ENCODE measurements around the gene ST8SIA3. TPM values are rescaled to one million over a fixed set of nuclear protein-coding genes. Genes with fewer than 3 reads are reported as not detected.

Gene ST8SIA3, protein sequence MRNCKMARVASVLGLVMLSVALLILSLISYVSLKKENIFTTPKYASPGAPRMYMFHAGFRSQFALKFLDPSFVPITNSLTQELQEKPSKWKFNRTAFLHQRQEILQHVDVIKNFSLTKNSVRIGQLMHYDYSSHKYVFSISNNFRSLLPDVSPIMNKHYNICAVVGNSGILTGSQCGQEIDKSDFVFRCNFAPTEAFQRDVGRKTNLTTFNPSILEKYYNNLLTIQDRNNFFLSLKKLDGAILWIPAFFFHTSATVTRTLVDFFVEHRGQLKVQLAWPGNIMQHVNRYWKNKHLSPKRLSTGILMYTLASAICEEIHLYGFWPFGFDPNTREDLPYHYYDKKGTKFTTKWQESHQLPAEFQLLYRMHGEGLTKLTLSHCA
- not detected for total RNA-seq

DNA sequence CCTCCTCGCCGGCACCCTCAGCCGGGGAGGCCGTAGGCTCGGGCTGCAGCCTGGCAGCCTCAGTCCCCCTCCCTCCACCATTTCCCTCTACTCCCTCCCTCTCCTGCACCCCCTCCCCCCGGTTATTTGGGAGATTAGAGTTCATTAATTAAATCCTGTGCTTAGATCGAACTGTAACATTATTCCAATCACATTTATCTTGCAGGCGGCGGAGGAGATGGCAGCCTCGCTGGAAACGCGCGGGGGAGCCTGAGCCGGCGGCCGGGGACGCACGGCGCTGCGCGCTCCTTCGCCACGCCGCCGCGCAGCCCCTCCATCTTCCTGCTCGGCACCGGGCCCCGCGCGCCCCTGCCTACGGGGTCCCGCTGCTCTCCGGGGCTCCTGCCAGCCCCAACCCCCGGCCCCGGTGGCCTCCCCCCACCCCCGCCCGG, at the start of gene ST8SIA3:
Gene ST8SIA3 (plus strand): TSS at position 287 of the 431 bp plus-strand sequence. CDS start 290 bp downstream, outside the sequence.
- H3K4me1 Mint-ChIP-seq (ENCODE audit: low read depth): peaks cover 5% of the 10 kb centered on the region
- peaks cover 6% of the 10 kb centered on the region for H3K9me3 Mint-ChIP-seq
- no peak within 1 kb of the TSS for H3K4me3 Mint-ChIP-seq
- CTCF ChIA-PET: no interaction called here
- intact Hi-C loops (cut with micrococcal nuclease): no loop called here
- H3K36me3 Mint-ChIP-seq (ENCODE audit: low read depth): peaks cover 3% of the 10 kb centered on the region
- no peak within 1 kb of the TSS for H3K27ac Mint-ChIP-seq
- H3K27me3 Mint-ChIP-seq (ENCODE audit: low read depth): peaks cover 53% of the 10 kb centered on the region
- no peak for DNase-seq

DNA sequence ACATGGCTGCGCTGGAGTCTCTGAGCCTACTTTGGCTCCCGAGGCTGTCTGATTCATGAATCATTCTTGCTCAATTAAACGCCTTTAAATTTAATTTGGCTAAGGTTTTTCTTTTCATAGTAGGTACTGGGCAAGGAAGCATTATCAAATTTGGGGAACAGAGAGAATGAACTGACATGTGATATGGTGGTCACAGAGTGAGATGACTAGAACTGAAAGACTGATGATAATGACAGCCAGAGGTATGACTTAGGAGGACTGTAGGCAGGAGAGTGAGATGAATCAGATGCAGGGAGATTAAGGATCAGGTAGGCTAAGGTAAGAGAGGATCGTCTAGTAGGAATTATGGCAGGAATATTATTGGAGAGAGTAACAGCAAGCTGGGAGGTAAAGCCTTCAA, 40.9 kb upstream of the ST8SIA3 start:
- Mint-ChIP-seq H3K27ac (no peak overlapping the region), H3K36me3 (ENCODE audit: low read depth) (no peaks in the 10 kb centered on the region), H3K9me3 (peaks cover 3% of the 10 kb centered on the region), H3K27me3 (ENCODE audit: low read depth) (no peaks in the 10 kb centered on the region), H3K4me1 (ENCODE audit: low read depth) (no peaks in the 10 kb centered on the region), H3K4me3 (no peak overlapping the region)
- intact Hi-C loops (cut with micrococcal nuclease): no loop called here
- CTCF ChIA-PET: no interaction called here
- DNase-seq: no peak

DNA sequence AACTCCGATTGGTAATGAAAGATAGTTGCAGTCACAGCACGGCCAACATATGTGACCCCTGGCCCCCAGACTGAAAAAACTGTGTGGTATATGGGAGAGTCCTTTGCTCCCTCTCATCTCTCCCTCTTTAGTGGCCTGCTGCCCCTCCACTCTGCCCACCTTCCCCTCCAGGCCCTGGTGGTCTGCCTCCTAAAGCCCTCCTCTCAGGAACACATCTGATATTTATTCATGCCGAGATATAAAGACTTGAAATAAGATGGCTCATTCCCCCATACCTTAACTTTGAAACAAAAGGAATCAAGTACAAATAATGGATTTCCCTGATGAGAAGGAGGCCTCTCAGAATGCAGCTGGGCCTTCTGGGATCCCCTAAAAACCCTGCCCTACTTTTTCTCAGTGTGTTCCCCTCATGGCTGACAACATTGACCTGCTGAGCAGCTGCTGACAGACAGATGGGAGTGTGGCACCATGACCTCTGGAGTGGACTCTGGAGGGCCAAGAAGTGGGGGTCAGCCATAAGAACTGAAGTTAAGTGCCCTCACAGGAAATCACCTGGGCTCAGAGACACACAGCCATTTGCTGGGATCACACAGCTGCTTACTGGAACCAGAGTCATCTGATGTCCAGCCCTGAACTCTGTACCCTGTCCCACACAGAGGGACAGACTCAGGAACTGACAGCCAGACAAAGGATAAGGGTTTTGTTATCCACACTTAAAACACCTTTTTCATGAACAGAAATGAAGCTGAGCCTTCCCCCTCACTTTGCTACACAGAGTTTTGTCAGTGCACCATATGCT, 39.8 kb upstream of the ST8SIA3 start:
- Mint-ChIP-seq H3K4me3 (no peak overlapping the region), H3K4me1 (ENCODE audit: low read depth) (no peaks in the 10 kb centered on the region)

DNA sequence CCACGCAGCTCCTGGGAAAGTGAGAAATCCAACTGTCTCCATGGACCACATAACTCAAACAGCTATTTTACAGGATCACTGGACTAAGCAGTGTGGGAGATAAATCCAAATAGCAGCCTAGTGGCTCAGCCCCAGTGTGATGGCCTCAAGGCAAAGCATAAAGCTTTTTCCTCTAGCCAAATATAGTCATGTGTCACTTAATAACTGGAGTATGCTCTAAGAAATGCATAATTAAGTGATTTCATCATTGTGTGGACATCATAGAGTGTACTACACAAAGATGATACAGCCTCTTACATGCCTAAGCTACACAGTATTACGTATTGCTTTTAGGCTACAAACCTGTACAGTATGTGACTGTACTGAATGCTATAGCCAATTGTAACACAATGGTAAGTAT, 31.8 kb upstream of the ST8SIA3 start:
- no peak overlapping the region for H3K27ac Mint-ChIP-seq
- DNase-seq: no peak
- no peaks in the 10 kb centered on the region for H3K4me1 Mint-ChIP-seq (ENCODE audit: low read depth)
- H3K4me3 Mint-ChIP-seq: no peak overlapping the region
- no peaks in the 10 kb centered on the region for H3K36me3 Mint-ChIP-seq (ENCODE audit: low read depth)
- peaks cover 9% of the 10 kb centered on the region for H3K27me3 Mint-ChIP-seq (ENCODE audit: low read depth)
- CTCF ChIA-PET: interaction anchor here (0.6 kb wide), 1 partner anchor 461 kb away, joined by 4 read pairs; no protein-coding TSS in a partner anchor
- intact Hi-C loops (cut with micrococcal nuclease): no loop called here
- no peaks in the 10 kb centered on the region for H3K9me3 Mint-ChIP-seq

More for the DNA sequence above, 39.8 kb upstream of the ST8SIA3 start:
- no peak overlapping the region for H3K27ac Mint-ChIP-seq
- no peak for DNase-seq
- H3K9me3 Mint-ChIP-seq: peaks cover 3% of the 10 kb centered on the region
- H3K36me3 Mint-ChIP-seq (ENCODE audit: low read depth): no peaks in the 10 kb centered on the region
- intact Hi-C loops (cut with micrococcal nuclease): no loop called here
- H3K27me3 Mint-ChIP-seq (ENCODE audit: low read depth): no peaks in the 10 kb centered on the region
- CTCF ChIA-PET: no interaction called here

DNA sequence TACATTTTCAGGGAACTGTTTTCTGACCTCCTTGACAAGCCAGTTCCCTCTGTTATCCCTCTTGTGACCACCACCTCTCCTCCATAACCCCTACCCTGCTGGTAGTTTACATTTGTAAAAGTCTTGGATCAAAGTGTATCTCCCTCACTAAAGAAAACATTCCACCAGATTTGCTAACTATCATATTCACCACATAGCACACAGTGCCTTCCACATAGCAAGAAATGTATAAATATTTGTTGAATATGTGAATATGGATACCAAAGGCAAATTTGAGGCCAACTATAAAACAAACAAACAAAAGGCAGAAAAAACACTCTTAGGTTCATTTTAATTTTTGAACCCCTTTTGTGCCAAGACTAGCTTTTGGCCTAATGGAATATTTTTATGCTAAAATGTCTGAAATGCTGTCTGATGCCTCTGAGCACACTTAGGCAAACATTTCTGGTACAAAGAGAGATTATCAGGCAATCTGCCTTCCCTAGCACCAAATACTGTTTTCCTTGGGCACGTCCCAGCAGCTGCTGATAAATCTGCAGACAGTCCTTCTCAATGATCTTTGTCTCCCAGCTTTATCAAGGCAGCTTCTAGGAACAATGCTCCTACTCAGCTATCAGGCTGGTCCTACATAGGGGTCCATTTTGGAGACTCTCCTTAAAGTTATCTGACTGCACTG, 26.7 kb upstream of the ST8SIA3 start:
- H3K27ac Mint-ChIP-seq: no peak overlapping the region
- no peaks in the 10 kb centered on the region for H3K4me1 Mint-ChIP-seq (ENCODE audit: low read depth)
- H3K4me3 Mint-ChIP-seq: no peak overlapping the region
- H3K9me3 Mint-ChIP-seq: no peaks in the 10 kb centered on the region
- no peak for DNase-seq
- H3K36me3 Mint-ChIP-seq (ENCODE audit: low read depth): no peaks in the 10 kb centered on the region
- peaks cover 9% of the 10 kb centered on the region for H3K27me3 Mint-ChIP-seq (ENCODE audit: low read depth)
- intact Hi-C loops (cut with micrococcal nuclease): no loop called here
- CTCF ChIA-PET: interaction anchor here (0.6 kb wide), 1 partner anchor 379 kb away, joined by 3 read pairs; no protein-coding TSS in a partner anchor

DNA sequence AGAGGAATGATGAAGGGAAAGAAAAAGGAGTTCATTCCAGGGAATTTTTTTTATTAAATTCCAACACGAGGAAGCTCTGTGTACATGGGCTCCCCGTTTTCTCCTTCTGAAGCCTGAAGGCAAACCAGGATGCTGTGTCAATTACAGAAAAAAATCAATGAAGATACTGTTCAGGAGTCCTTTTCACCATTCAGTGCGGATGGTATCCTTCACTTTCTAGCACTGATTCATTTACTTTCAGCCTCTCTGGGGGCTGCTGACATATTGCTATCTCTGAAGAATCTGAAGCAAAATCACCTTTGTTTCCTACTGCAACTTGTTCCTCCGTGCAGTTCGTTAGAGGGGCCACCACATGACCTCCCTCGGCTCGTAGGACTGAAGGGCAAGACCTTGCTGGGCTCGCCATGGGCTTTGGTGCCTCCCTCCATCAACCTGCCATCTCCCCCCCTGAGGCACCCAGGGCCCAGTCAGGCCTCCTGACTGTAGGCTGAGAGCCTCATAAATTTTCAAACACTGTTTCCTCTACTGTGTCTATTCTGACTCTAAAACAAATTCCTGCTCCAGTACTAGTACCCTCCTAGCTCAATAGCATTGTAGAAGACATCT, 25.5 kb upstream of the ST8SIA3 start:
- DNase-seq: no peak
- H3K4me3 Mint-ChIP-seq: no peak overlapping the region
- H3K36me3 Mint-ChIP-seq (ENCODE audit: low read depth): no peaks in the 10 kb centered on the region
- intact Hi-C loops (cut with micrococcal nuclease): no loop called here
- H3K27me3 Mint-ChIP-seq (ENCODE audit: low read depth): peaks cover 7% of the 10 kb centered on the region
- CTCF ChIA-PET: interaction anchor here (0.7 kb wide), 1 partner anchor 16 kb away, joined by 3 read pairs; no protein-coding TSS in a partner anchor
- H3K9me3 Mint-ChIP-seq: no peaks in the 10 kb centered on the region
- no peaks in the 10 kb centered on the region for H3K4me1 Mint-ChIP-seq (ENCODE audit: low read depth)
- H3K27ac Mint-ChIP-seq: no peak overlapping the region

DNA sequence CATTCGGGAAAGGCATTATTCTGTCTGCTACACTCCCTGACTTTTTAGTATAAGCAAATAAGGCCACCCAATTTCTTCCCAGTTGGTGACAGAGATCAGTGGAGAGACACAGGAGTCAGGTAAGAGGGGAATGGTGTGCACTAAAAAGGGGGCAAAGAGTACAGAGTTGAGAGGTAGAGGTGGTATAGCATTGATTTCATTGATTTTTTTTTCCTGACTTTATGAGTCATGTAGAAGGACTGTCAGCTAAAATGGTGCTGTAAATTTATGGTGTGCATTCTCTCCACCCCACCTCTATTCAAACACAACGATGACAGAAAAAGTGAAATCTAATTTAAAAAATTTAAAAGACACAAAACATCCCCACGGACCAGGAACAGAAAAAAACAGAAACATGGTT, 23.7 kb upstream of the ST8SIA3 start:
- no peak overlapping the region for H3K27ac Mint-ChIP-seq
- DNase-seq: no peak
- no peaks in the 10 kb centered on the region for H3K36me3 Mint-ChIP-seq (ENCODE audit: low read depth)
- CTCF ChIA-PET: interaction anchor here (0.6 kb wide), 1 partner anchor 98 kb away, joined by 3 read pairs; no protein-coding TSS in a partner anchor
- H3K4me1 Mint-ChIP-seq (ENCODE audit: low read depth): no peaks in the 10 kb centered on the region
- H3K4me3 Mint-ChIP-seq: no peak overlapping the region
- H3K9me3 Mint-ChIP-seq: no peaks in the 10 kb centered on the region
- intact Hi-C loops (cut with micrococcal nuclease): no loop called here
- H3K27me3 Mint-ChIP-seq (ENCODE audit: low read depth): peaks cover 5% of the 10 kb centered on the region

DNA sequence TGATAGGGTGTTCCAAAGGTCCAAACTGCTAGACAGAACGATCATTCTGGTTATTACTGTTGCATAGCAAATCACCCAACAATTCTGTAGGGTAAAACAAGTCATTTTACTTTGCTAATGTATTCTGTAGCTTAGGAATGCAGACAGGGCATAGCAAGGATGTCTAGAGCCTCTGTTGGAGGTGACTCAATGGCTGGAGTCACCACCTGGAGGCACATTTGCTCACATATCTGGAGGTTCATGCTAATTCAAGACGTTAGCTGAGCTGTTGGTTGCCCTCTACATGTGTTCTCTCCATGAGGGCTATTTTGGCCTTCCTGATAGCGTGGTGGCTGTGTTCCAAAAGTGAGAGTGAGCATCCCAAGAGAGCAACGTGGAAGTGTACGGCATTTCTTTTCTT, 22.5 kb upstream of the ST8SIA3 start:
- H3K36me3 Mint-ChIP-seq (ENCODE audit: low read depth): no peaks in the 10 kb centered on the region
- CTCF ChIA-PET: no interaction called here
- no peak overlapping the region for H3K27ac Mint-ChIP-seq
- intact Hi-C loops (cut with micrococcal nuclease): no loop called here
- H3K27me3 Mint-ChIP-seq (ENCODE audit: low read depth): peaks cover 4% of the 10 kb centered on the region
- no peak for DNase-seq
- H3K4me3 Mint-ChIP-seq: no peak overlapping the region
- no peaks in the 10 kb centered on the region for H3K4me1 Mint-ChIP-seq (ENCODE audit: low read depth)
- no peaks in the 10 kb centered on the region for H3K9me3 Mint-ChIP-seq

DNA sequence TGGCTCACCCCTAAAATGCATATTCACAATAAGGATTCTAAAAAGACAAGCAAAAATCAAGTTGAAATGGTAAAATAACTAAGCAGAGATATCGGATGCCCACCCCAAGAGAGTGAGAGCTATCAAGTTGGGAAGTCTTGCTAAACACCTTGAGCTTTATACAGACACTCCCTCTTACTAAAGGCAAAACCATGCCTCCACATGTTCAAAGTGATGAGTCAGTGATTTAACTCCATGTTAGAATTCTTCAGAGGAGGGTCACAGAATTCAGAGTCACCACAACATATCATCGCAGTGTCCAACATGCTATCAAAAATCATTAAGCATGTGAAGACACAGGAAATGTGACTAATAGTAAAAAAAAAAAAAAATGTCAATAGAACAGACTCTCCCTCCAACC, 20.6 kb upstream of the ST8SIA3 start:
- Mint-ChIP-seq H3K36me3 (ENCODE audit: low read depth) (no peaks in the 10 kb centered on the region), H3K4me1 (ENCODE audit: low read depth) (no peaks in the 10 kb centered on the region), H3K4me3 (no peak overlapping the region), H3K27me3 (ENCODE audit: low read depth) (peaks cover 1% of the 10 kb centered on the region), H3K27ac (no peak overlapping the region), H3K9me3 (no peaks in the 10 kb centered on the region)
- no peak for DNase-seq
- CTCF ChIA-PET: no interaction called here
- intact Hi-C loops (cut with micrococcal nuclease): no loop called here

DNA sequence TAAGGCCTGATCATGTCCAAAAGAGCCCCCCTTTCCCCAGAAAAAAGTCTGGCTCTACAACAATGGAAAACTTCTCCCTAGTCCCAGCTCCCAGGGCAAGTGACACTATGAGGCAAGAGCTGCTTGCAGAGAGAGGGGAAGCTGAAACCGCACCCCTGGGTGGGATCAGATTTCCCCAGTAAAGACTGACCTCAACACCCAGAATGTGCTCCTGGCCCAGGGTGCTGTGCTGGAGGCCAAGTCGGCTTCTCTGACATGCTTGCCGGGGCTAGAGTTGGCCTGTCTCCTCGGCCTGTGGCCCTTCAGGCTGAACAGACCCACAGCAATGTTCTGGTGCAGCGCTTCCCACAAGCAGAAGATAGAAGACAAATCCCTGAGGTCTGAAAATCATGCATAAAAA, 18.4 kb upstream of the ST8SIA3 start:
- DNase-seq: no peak
- H3K9me3 Mint-ChIP-seq: no peaks in the 10 kb centered on the region
- no peak overlapping the region for H3K27ac Mint-ChIP-seq
- CTCF ChIA-PET: no interaction called here
- peaks cover 2% of the 10 kb centered on the region for H3K27me3 Mint-ChIP-seq (ENCODE audit: low read depth)
- H3K4me3 Mint-ChIP-seq: no peak overlapping the region
- intact Hi-C loops (cut with micrococcal nuclease): no loop called here
- no peaks in the 10 kb centered on the region for H3K36me3 Mint-ChIP-seq (ENCODE audit: low read depth)
- H3K4me1 Mint-ChIP-seq (ENCODE audit: low read depth): no peaks in the 10 kb centered on the region

DNA sequence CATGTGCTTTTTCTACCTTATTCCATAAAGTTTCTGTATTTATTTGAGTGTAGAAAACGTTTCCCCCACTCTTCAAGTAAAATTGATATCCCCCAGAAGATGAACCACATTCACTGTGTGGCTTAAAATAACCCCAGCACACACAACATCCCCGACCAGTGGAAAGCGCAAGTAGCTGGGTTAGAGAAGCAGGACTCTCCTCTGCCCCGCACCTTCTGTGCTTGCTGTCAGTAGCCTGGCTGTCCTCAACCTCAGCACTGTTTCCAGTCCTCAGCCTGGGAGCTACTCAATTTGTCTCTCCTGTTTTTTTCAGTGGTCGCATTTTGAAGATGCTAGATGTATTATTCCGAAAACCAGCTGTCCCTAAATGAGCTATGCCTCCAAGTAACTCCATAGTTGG, 18.0 kb upstream of the ST8SIA3 start:
- Mint-ChIP-seq H3K4me1 (ENCODE audit: low read depth) (no peaks in the 10 kb centered on the region), H3K36me3 (ENCODE audit: low read depth) (no peaks in the 10 kb centered on the region), H3K27ac (no peak overlapping the region), H3K4me3 (no peak overlapping the region), H3K9me3 (no peaks in the 10 kb centered on the region), H3K27me3 (ENCODE audit: low read depth) (peaks cover 2% of the 10 kb centered on the region)
- DNase-seq: no peak
- intact Hi-C loops (cut with micrococcal nuclease): no loop called here
- CTCF ChIA-PET: no interaction called here

DNA sequence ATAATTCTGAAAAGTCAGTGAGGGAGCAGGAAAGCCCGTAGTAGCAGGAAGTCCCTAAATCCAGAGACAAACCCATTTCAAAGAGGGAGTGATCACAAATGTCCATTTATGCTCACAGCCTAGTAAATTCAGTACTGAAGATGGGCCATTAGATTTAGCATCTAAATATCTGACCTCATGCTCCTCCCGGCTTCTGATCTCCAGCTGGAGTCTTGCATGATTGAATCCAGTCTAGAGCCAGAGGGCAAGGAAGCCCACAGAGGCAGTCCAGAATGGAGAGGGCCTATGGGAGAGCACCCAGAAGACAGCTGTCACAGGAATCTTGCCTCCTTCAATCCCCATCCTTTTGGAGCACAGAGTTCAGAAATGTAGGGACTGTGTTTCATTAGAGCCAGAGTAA, 16.0 kb upstream of the ST8SIA3 start:
- Mint-ChIP-seq H3K27me3 (ENCODE audit: low read depth) (peaks cover 7% of the 10 kb centered on the region), H3K4me1 (ENCODE audit: low read depth) (no peaks in the 10 kb centered on the region), H3K27ac (no peak overlapping the region), H3K36me3 (ENCODE audit: low read depth) (no peaks in the 10 kb centered on the region), H3K9me3 (no peaks in the 10 kb centered on the region), H3K4me3 (no peak overlapping the region)
- intact Hi-C loops (cut with micrococcal nuclease): no loop called here
- DNase-seq: no peak
- CTCF ChIA-PET: no interaction called here

Measured in activated naive CD4-positive, alpha-beta T cell treated with anti-CD3 and anti-CD28 coated beads for 36 hours (primary cell).